GM19324 (cell line): ENCODE results near the gene USO1.
"Not testable (repeated sequence)": the region's sequence is repeated elsewhere in the genome, so short reads cannot be mapped to it uniquely, and the experiment has no call there.

Experiments
- ATAC-seq: cut with Tn5 transposase; IDR thresholded peaks from one replicate; pipeline ENCODE4 v1.9.1; 2021; ENCODE audit warnings: mild to moderate bottlenecking, moderate library complexity; ENCODE audit not compliant: unreplicated experiment, low FRiP score

Gene USO1, protein sequence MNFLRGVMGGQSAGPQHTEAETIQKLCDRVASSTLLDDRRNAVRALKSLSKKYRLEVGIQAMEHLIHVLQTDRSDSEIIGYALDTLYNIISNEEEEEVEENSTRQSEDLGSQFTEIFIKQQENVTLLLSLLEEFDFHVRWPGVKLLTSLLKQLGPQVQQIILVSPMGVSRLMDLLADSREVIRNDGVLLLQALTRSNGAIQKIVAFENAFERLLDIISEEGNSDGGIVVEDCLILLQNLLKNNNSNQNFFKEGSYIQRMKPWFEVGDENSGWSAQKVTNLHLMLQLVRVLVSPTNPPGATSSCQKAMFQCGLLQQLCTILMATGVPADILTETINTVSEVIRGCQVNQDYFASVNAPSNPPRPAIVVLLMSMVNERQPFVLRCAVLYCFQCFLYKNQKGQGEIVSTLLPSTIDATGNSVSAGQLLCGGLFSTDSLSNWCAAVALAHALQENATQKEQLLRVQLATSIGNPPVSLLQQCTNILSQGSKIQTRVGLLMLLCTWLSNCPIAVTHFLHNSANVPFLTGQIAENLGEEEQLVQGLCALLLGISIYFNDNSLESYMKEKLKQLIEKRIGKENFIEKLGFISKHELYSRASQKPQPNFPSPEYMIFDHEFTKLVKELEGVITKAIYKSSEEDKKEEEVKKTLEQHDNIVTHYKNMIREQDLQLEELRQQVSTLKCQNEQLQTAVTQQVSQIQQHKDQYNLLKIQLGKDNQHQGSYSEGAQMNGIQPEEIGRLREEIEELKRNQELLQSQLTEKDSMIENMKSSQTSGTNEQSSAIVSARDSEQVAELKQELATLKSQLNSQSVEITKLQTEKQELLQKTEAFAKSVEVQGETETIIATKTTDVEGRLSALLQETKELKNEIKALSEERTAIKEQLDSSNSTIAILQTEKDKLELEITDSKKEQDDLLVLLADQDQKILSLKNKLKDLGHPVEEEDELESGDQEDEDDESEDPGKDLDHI

DNA sequence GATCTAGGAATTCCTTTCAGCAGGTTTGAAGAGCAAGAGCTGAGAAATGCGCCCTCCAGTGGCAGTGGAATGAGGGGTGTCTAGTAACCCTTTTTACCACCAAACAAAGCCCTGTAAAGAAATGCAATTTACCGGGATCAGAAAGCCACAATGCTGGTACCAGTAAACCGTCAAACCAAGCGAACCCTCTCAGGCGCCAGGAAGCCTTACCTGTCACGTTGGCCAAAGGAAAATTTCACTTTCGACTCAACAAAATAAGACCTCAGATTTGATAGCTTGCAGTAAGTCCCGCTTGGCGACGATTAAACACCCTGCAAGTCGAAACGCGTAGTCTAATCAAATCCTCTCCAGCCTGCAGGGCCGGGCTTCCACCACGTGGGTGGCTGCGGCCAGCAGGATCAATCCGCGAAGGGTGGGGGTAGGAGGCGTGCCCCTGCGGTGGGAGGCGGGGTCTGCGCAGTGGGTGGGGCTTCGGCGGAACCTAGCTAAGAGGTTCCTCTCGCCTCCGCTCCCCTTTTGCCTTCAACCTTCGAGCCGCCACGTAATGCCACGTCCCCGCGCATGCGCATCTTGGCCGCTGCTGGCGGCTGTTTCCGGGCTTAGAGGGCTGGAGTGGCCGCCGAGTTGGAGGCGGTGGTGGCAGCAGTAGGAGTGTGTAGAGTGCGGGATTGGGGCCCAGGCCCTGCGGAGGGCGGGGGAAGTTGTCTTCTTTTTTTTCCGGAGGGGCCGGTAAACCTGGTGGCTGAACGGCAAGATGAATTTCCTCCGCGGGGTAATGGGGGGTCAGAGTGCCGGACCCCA lies at the start of gene USO1:
USO1 (plus strand) TSS at position 512 of the 801 bp plus-strand sequence; CDS start at position 755, 243 bp downstream.
- ATAC-seq, result peak; percentile 94

DNA sequence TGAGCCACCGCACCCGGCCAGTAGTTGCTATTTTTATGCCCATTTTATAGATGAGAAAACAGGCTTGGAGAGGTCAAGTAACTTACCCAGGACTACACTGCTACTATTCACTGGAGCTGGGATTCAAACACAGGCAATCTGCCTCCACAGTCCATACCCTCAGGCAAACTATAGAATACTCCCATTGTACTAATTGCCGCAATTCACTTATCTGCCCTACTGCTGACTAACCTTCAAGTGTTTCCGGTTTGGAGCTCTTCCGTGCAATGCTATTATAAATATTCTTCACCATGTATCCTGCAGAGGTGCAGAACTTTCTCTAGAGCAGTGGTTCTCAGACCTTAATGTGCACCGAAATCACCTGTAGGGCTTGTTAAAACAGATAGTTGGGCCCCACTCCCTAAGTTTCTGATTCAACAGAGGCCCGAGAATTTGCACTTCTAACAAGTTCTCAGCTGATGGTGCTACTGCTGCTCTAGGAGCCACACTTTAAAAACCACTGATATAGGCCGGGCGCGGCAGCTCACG lies 49.3 kb upstream of the USO1 start:
- ATAC-seq, result no peak

DNA sequence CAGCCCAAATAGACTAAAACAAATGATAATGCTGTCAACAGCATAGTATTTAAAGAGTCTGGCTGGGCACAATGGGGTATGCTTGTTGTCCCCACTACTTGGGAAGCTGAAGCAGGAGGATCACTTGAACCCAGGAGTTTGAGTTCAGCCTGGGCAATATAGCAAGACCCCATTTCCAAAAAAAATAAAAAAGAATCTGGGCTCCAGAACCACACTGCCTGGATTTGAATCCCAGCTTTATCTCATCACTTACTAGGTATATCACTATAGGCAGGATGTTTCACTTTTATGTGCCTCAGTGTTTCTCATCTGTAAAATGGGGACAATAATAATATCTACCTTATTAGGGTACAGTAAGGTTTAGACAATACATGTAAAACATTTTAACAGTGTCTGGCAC lies 45.9 kb upstream of the USO1 start:
- no peak for ATAC-seq

DNA sequence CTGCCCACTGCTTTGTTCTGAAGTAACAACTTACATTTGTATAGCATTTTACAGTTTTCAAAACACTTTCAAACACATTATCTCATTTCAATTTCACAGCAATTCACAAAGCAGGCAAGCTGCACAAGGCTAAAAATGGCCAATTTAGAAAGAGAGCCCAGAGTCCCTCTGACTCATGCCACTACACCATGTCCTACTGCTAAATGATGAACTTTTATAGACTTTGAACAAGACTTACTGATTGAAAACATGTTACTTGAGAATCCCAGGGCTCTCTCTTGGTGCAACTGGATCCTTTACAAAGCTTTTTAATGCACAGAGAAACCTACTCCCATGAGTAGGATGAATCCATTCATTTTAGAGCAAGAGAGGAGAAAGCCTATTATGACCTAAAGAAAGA lies 45.4 kb upstream of the USO1 start:
- ATAC-seq, result no peak

DNA sequence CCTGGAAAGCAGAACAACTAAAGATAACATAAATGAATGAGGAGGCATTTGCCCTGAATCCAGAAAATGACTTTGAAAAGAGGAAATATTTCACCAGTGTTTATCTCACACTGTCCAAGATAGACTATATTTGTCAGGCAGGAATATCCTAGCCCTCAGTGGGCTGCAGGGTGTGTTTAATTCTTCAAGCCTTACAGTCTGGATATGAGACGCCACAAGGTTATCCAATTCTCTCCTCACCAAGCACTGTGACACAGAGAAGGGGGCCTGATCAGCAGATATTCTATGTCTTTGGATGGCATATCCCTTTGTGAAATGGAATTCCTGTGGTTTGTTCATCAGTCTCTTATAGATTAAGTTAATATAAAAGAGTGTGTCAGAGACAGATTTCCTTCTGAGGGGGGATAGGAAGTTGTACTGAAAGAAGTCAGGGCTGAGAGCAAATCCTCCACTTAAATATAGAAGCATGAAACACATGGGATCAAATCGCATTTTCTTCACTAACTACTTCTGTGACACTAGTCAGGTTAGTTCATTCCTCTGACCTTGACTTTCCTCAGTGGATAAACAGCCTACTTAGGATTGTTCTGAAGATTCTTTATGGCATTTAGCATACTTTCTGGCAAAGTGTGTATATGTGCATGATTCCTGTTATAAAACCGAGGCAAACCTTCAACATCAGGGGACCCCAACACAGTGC lies 44.4 kb upstream of the USO1 start:
- ATAC-seq, result no peak

DNA sequence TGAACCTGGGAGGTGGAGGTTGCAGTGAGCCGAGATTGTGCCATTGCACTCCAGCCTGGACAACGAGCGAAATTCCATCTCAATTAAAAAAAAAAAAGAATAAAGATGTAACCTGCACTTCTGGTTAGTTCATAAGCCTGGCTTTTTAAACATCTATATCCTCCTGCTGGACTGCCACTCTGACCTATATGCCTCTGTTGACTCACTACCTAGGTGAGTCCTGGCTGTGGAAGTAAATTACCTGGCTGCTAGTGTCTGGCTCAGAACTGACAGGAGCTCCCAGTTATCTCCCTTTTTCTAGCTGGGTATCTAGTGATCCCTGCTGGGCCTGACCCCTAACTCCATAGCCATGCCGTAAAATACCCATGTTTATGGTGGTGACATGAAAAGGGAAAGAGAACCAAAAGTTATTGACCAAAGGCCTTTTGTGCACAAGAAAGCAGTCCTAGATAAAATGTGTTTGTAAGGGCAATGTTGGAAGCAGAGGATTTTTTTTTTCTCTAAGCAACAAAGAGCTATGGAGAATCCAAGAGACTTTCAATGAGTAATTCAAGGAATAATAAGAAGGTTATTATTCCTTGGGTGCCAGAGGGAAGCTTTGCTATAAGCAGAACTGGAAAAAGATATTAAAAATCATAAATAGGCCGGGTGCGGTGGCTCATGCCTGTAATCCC lies 40.8 kb upstream of the USO1 start:
- no peak for ATAC-seq

DNA sequence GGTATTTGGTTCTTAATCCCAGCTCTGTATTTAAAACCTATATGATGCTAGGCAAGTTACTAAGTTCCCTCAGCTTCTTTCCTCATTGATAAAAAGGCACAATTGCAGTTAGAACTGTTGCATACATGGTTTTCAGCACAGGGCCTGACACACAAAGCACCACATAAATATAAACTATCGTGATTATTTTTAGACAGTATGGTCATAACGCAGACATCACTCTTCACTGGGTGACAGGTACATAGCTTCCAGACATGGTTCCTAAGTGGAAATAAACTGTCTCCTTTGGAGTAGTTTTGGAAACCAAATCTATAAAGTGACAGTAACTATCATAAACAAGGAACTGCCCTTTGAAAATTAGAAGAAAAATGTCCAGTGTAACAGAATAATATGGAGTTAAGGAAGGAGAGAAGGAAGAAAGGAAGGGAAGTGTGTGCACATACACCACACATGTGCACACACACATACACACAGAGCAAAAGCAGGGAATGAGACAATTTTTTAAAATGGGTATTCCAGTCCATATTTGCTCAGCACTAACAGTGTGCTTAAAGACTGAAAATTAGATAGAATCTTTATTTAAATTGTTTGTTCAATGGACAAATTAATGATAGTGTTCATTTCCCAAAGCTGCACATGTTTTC lies 38.7 kb upstream of the USO1 start:
- no peak for ATAC-seq

DNA sequence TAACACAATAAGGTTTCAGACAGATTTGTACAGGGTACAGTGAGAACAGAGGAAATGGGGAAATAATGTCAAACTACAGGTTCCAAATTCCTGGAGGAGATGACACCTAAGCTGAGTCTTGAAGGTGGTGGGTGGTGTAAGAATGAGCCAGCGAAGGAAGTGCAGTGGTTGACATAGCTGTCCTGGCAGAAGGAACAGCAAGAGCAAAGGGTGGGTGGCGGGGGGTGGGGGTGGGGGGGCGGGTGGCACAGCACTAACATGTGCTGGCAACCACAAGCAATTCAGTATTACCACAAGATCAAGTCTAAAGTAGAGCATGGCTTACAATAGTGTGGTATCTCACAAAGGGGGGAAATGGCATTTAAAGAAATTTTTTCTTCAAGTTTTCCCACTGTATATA lies 38.0 kb upstream of the USO1 start:
- ATAC-seq, result no peak

DNA sequence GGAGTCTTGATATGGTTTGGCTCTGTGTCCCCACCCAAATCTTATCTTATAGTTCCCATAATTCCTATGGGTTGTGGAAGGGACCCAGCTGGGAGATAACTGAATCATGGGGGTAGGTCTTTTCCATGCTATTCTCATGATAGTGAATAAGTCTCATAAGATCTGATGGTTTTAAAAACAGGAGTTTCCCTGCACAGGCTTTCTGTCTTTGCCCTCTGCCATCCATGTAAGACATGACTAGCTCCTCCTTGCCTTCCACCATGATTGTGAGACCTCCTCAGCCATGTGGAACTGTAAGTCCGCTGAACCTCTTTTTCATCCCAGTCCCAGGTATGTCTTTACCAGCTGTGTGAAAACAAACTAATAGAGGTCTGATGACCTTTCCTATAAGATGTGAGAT lies 37.3 kb upstream of the USO1 start:
- not testable (repeated sequence) for ATAC-seq

DNA sequence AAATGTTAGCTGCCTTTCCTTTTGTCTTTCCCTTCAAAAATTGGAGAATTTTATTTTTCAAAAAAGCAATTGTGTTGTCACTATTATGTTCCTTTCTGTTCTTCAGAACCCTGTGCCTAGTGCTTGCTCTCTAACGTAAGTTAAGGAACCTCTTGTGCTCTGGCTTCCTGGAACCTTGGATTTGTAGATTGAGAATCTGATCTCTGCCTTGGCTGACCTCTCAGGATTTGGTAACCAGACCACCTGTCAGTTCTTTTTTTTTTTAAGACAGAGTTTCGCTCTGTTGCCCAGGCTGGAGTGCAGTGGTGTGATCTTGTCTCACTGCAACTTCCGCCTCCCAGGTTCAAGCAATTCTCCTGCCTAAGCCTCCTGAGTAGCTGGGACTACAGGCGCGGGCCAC lies 32.3 kb upstream of the USO1 start:
- ATAC-seq, result not testable (repeated sequence)

DNA sequence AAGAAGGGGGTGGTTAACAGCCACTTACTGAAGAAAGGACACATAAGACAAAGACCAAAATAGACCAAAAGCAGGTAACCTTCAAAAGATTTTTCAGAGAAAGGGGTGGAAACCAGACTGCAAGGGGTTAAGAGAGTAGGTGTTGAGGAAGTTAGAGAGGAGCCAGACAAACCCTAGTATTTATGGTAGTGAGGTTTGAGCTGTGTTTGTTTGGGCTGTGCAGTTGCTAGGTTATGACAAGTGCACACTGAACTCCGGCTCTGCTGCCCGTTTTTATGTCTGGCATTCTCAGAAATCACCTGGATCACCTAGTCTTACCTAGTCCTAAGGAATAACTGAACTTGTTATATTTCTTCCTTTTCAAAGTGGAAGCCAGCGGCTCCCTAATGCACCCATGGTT lies 28.3 kb upstream of the USO1 start:
- ATAC-seq, result no peak

DNA sequence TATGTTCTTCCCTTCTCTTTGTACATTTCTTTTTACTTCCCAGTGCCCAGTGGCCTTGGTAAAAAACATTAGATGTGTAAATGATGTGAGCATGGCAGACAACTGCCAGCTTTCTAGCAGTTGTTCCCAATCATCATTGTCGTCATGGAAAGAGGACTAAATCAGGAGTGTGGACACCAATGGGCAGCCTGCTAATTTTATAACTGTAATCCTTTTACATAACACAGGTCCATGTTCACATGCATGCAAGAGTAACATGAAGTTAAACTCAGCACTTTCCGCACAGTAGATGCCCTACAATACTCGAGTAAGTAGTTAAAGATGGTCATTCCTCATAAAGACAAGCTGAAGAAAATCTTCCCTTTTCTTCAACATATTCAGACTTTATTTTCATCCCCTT lies 27.8 kb upstream of the USO1 start:
- ATAC-seq, result no peak

DNA sequence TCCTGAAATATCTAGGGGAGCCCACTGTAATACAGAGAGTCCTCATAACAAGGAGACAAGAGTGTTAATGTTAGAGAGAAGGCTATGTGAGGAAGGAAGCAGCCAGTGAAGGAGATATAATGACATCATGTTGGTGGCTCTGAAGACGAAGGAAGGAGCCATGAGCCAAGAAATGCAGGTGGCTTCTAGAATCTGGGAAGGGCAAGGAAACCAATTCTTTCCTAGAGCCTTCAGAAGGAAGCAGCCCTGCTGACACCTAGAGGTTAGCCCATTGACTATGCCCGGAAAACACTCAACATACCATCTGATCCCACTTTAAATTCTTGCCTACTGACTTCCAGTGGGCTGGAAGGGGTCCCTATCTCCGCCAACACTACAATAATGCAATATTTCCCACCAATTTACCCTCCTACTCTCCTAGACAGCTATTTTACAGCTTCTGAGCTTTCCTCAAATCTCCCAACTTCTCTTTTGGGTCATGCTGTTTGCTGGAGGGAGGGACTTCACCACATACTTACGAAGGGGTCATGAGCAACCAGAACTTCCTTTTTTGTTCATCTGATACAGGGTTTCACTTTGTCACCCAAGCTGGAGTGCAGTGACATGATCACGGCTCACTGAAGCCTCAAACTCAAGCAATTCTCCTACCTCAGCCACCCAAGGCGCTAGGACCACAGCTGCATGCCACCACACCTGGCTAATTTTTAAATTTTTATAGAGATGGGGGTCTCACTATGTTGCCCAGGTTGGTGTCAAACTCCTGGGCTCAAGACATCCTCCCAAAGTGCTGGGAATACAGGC lies 26.0 kb upstream of the USO1 start:
- ATAC-seq, result peak; percentile 90

DNA sequence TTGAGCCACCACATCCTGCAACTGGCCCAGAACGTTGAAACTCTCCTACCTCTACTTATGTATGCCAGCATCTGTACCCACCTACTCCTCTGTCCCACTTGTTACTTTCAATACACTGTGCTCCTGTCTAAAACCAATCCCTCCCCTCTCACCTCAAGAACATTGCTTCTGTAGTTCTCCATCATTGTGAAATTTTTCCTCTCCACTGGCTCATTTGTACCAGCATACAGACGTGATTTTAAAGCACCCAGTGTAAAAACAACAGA lies 25.5 kb upstream of the USO1 start:
- ATAC-seq, result peak; percentile 44

DNA sequence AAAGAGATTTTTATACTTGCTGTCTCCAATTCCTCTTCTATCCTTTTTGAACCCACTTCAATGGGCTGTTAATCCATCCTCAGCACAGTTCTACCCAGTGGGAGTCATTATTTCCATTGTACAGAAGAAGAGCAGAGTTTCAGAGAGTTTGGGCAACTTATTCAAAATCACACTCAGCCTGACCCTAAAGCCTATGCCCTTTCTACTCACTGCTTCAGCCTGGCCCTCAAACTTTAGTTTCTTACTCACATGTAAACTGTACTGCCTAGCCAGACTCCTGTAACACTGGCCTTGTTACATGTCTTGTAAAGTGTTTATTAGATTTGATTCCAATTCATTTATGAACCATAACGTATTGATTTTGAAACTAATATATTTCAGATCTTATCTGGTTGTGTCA lies 25.1 kb upstream of the USO1 start:
- no peak for ATAC-seq

DNA sequence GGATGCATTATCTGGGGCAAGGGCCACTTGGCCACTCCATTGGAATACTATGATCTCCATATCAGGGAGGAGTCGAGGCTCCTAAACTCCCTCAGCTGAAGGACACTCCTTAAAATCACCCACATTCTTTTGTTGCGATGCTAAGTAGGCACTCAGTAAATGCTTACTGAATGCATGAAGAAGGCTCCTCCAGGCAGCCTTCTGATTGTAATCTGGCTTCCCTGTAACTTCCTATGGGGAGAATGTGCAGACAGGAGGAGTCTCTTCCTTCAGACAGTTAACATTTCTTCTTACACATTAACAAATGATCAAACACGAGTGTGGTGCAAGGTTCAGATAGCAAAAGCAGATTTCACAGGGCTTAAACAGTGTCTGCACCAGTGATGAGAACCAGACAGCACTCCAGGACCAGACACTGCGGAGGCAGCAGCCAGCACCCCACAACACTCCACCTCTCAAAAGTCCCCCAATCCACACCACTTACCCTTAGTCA lies 21.4 kb upstream of the USO1 start:
- no peak for ATAC-seq

DNA sequence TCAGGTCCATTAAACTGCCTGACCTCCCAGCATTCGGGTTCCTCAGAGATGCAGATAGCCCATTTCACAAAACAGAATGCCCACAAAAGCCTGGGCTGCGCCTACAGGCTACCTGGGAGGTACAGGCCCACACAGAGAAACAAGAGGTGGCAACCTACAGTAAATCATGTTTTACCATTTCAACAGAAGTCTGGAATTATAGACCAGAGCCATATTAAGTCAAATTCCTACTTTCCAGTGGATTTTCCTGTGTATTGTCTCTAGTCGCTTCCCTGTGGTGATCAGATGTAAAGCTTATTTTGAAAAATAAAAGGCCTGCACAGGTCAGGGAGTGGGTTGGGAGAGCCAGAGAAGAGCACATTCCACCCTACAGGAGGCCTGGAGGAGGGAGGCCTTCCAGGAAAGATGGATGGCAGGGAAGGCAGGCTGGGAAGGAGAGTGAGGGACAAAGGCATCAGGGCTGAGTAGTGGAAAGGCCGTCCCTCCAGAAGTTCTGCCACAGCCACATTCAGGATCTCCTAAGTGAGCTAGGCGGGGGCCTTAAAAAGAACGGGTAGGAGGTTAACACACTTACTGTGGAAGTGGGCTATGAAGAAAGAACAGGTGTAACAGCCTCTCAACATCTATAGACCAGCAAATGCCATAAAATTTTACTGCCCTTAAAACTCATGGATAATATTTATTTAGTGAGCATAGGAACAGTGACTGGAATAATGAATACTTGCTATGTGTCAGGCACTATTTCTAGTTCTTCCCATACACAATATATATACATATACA lies 19.0 kb upstream of the USO1 start:
- no peak for ATAC-seq
